K562 (cell line): ENCODE measurements around the gene INHBC. TPM values are rescaled to one million over a fixed set of nuclear protein-coding genes. Genes with fewer than 3 reads are reported as not detected.

ENCODE experiments used
- GTF2A2 ChIP-seq: IDR thresholded peaks from 2 replicates; pipeline ENCODE4 v1.6.1; 2016; ENCODE audit warnings: mild to moderate bottlenecking, missing genetic modification characterization, missing compliant biosample characterization
- HNRNPK ChIP-seq: fragments of 200-400 bp; formaldehyde crosslinking; IDR thresholded peaks from one replicate; pipeline ENCODE4 v1.6.1; 2018; ENCODE audit warnings: mild to moderate bottlenecking, low read depth, low read length; ENCODE audit not compliant: poor library complexity, severe bottlenecking
- KLF13 ChIP-seq: fragments of 450-650 bp; IDR thresholded peaks from 2 replicates; pipeline ENCODE4 v1.6.1; 2016; ENCODE audit warnings: missing genetic modification characterization, low read depth, mild to moderate bottlenecking, missing compliant biosample characterization, moderate library complexity, borderline replicate concordance
- LARP7 ChIP-seq: fragments of 450-650 bp; IDR thresholded peaks from 2 replicates; pipeline ENCODE4 v1.6.1; 2016
- NFIC ChIP-seq: fragments of 450-650 bp; IDR thresholded peaks from 2 replicates; pipeline ENCODE4 v1.6.1; 2017; ENCODE audit warnings: mild to moderate bottlenecking, inconsistent platforms
- NFRKB ChIP-seq: fragments of 450-650 bp; IDR thresholded peaks from 2 replicates; pipeline ENCODE4 v1.6.1; 2016; ENCODE audit warnings: low read depth
- PCBP2 ChIP-seq: fragments of 200-400 bp; formaldehyde crosslinking; IDR thresholded peaks from 2 replicates; pipeline ENCODE4 v1.6.1; 2018; ENCODE audit warnings: low read length, low read depth, mild to moderate bottlenecking, moderate library complexity; ENCODE audit not compliant: poor library complexity, severe bottlenecking
- SETDB1 ChIP-seq: IDR thresholded peaks from one replicate; pipeline ENCODE4 v1.6.1; 2012; ENCODE audit warnings: low read length, control low read depth, inconsistent platforms
- SLC30A9 ChIP-seq: fragments of 250-450 bp; sonication (Bioruptor Pico); IDR thresholded peaks from 2 replicates; pipeline ENCODE4 v1.8.0; 2022; ENCODE audit warnings: mild to moderate bottlenecking, moderate library complexity
- SP2 ChIP-seq: IDR thresholded peaks from 2 replicates; pipeline ENCODE4 v1.6.1; 2011; ENCODE audit warnings: mild to moderate bottlenecking, low read depth, low read length, moderate library complexity; ENCODE audit not compliant: poor library complexity, severe bottlenecking; ENCODE audit errors: extremely low read depth
- YY1 ChIP-seq, 3 experiments: IDR thresholded peaks; 2 replicates each; pipeline ENCODE4 v1.6.1; 2011; ENCODE audit warnings: low read length in 2 of 3, mild to moderate bottlenecking in 2 of 3, moderate library complexity in 2 of 3, borderline replicate concordance in 1 of 3, control low read depth in 1 of 3, low read depth in 1 of 3; ENCODE audit not compliant: insufficient read depth in 3 of 3, insufficient replicate concordance in 2 of 3, control insufficient read depth in 1 of 3, insufficient read length in 1 of 3; ENCODE audit errors: extremely low read depth in 1 of 3
- ZNF644 ChIP-seq: fragments of 200-800 bp; sonication (Bioruptor generic); IDR thresholded peaks from 2 replicates; pipeline ENCODE4 v1.6.1; 2016; ENCODE audit warnings: low read depth, missing genetic modification characterization, missing compliant biosample characterization
- ZNF766 ChIP-seq: fragments of 200-800 bp; sonication (Bioruptor generic); conservative IDR thresholded peaks from 2 replicates; pipeline ENCODE4 v1.6.1; 2016; ENCODE audit warnings: missing genetic modification characterization, missing compliant biosample characterization
- ZNF780A ChIP-seq: fragments of 250-450 bp; sonication (Bioruptor Pico); IDR thresholded peaks from 2 replicates; pipeline ENCODE4 v1.5.0; 2021; ENCODE audit warnings: mild to moderate bottlenecking
- polyA plus RNA-seq, 8 experiments: library from polyadenylated mRNA; depleted of rRNA in 4 of 8; stranded (reverse) in 5 of 8; unstranded in 3 of 8; fragments of >200 nt; fragmentation: Nextera tagmentation in 2 of 8; fragmentation: Illumina TruSeq in 1 of 8; extraction: Ambion mirVana in 2 of 8; extraction: Trizol in 1 of 8; gene quantifications; 2 replicates each; pipeline versions ENCODE4 v1.2.1 to v1.2.3, GENCODE V29; 2011 to 2014; ENCODE audit warnings: inconsistent platforms in 1 of 8, missing spikeins in 1 of 8
- total RNA-seq, 7 experiments: library from RNA; depleted of rRNA in 6 of 7; stranded (reverse); fragments of >200 nt in 6 of 7; fragmentation: Illumina TruSeq in 2 of 7; extraction: Trizol in 2 of 7; gene quantifications; 2 replicates each; pipeline versions ENCODE4 v1.2.1 to v1.2.3, GENCODE V29; 2011 to 2021; ENCODE audit warnings: low replicate concordance in 1 of 7
- TF ChIP-seq, protein P1 (sequence below), 2 experiments: fragments of 450-650 bp; IDR thresholded peaks; 2 replicates each; pipeline ENCODE4 v1.6.1; 2018; ENCODE audit warnings: mild to moderate bottlenecking in 2 of 2, low read depth in 1 of 2; ENCODE audit not compliant: partially characterized antibody in 2 of 2
- TF ChIP-seq, protein P2 (sequence below): sonication (generic); formaldehyde crosslinking; IDR thresholded peaks from 2 replicates; pipeline ENCODE4 v1.8.0; 2022; ENCODE audit warnings: missing genetic modification reagents, mild to moderate bottlenecking, borderline replicate concordance
- TF ChIP-seq, protein P3 (sequence below): fragments of 250-450 bp; sonication (Bioruptor Pico); IDR thresholded peaks from 2 replicates; pipeline ENCODE4 v1.9.0; 2021; ENCODE audit warnings: mild to moderate bottlenecking
- TF ChIP-seq, protein P4 (sequence below): fragments of 250-450 bp; sonication (Bioruptor Pico); IDR thresholded peaks from 2 replicates; pipeline ENCODE4 v1.5.0; 2022; ENCODE audit warnings: mild to moderate bottlenecking

INHBC gene
- total and polyA plus RNA-seq, 9 of the 15 experiments (the other 6 are each of a cell fraction or from before 2014, with no cell fraction given) = 0.07 to 0.24 (median 0.15) TPM; not detected in 4

DNA sequence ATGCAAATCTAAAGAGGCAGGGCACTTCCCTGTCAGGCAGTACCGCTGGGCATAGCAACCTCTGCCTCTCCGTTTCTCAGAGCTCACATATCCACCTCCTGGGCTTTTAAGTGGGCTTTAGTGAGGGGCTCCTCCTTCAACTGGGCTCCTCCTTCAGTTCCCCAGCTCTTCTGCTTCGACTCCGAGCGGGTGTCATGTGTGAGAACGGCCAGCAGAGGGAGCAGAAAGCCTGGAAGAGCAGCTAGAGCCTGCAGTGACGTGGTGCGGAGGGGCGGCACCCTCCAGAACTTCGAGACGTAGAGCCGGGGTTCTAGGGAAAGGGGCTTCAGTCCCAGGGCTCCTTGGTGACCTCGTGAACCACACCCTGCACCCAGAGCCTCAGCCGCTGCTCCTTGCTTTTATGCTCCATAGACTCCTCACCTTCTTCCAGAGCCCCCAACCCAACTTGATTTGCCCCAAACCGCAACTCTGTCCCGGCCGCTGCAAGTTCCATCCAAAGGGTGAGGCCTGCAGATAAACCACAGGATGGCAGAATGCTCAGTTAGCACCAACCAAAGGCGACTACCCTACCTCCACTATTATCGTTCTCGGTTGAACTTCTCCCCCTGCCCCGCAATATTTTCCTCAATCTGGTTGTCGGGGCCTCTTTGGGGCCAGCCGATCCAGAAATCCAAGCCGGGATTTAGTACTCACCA, 24.6 kb downstream of the INHBC start (continued):
- TF ChIP-seq, protein P1, sequence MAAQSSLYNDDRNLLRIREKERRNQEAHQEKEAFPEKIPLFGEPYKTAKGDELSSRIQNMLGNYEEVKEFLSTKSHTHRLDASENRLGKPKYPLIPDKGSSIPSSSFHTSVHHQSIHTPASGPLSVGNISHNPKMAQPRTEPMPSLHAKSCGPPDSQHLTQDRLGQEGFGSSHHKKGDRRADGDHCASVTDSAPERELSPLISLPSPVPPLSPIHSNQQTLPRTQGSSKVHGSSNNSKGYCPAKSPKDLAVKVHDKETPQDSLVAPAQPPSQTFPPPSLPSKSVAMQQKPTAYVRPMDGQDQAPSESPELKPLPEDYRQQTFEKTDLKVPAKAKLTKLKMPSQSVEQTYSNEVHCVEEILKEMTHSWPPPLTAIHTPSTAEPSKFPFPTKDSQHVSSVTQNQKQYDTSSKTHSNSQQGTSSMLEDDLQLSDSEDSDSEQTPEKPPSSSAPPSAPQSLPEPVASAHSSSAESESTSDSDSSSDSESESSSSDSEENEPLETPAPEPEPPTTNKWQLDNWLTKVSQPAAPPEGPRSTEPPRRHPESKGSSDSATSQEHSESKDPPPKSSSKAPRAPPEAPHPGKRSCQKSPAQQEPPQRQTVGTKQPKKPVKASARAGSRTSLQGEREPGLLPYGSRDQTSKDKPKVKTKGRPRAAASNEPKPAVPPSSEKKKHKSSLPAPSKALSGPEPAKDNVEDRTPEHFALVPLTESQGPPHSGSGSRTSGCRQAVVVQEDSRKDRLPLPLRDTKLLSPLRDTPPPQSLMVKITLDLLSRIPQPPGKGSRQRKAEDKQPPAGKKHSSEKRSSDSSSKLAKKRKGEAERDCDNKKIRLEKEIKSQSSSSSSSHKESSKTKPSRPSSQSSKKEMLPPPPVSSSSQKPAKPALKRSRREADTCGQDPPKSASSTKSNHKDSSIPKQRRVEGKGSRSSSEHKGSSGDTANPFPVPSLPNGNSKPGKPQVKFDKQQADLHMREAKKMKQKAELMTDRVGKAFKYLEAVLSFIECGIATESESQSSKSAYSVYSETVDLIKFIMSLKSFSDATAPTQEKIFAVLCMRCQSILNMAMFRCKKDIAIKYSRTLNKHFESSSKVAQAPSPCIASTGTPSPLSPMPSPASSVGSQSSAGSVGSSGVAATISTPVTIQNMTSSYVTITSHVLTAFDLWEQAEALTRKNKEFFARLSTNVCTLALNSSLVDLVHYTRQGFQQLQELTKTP (IDR thresholded peaks at IDR 0.05; ENCODE audit: low read depth in 1 of 2, partially characterized antibody in 2 of 2) = peak; percentile 3 to 68
- TF ChIP-seq, protein P2, sequence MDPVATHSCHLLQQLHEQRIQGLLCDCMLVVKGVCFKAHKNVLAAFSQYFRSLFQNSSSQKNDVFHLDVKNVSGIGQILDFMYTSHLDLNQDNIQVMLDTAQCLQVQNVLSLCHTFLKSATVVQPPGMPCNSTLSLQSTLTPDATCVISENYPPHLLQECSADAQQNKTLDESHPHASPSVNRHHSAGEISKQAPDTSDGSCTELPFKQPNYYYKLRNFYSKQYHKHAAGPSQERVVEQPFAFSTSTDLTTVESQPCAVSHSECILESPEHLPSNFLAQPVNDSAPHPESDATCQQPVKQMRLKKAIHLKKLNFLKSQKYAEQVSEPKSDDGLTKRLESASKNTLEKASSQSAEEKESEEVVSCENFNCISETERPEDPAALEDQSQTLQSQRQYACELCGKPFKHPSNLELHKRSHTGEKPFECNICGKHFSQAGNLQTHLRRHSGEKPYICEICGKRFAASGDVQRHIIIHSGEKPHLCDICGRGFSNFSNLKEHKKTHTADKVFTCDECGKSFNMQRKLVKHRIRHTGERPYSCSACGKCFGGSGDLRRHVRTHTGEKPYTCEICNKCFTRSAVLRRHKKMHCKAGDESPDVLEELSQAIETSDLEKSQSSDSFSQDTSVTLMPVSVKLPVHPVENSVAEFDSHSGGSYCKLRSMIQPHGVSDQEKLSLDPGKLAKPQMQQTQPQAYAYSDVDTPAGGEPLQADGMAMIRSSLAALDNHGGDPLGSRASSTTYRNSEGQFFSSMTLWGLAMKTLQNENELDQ = no peak
- no peak for TF ChIP-seq ZNF644 (tag)
- TF ChIP-seq YY1 (IDR thresholded peaks at IDR 0.05; ENCODE audit: borderline replicate concordance in 1 of 3, control insufficient read depth in 1 of 3, extremely low read depth in 1 of 3, insufficient read depth in 3 of 3, insufficient read length in 1 of 3, insufficient replicate concordance in 2 of 3, low read depth in 1 of 3, low read length in 2 of 3) = no peak
- TF ChIP-seq HNRNPK = no peak
- TF ChIP-seq GTF2A2 = no peak
- TF ChIP-seq, protein P3, sequence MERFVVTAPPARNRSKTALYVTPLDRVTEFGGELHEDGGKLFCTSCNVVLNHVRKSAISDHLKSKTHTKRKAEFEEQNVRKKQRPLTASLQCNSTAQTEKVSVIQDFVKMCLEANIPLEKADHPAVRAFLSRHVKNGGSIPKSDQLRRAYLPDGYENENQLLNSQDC = no peak
- peak; percentile 33; the same call in 1 of the 2 replicates for TF ChIP-seq NFIC
- TF ChIP-seq LARP7 = no peak
- no peak for TF ChIP-seq SP2
- TF ChIP-seq ZNF766 (CRISPR knock-in tag) = no peak; the same call in 1 of the 2 replicates
- TF ChIP-seq SETDB1 = no peak
- TF ChIP-seq, protein P4, sequence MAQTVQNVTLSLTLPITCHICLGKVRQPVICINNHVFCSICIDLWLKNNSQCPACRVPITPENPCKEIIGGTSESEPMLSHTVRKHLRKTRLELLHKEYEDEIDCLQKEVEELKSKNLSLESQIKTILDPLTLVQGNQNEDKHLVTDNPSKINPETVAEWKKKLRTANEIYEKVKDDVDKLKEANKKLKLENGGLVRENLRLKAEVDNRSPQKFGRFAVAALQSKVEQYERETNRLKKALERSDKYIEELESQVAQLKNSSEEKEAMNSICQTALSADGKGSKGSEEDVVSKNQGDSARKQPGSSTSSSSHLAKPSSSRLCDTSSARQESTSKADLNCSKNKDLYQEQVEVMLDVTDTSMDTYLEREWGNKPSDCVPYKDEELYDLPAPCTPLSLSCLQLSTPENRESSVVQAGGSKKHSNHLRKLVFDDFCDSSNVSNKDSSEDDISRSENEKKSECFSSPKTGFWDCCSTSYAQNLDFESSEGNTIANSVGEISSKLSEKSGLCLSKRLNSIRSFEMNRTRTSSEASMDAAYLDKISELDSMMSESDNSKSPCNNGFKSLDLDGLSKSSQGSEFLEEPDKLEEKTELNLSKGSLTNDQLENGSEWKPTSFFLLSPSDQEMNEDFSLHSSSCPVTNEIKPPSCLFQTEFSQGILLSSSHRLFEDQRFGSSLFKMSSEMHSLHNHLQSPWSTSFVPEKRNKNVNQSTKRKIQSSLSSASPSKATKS (CRISPR knock-in tag) = no peak
- no peak for TF ChIP-seq NFRKB
- no peak for TF ChIP-seq SLC30A9 (CRISPR knock-in tag)
- TF ChIP-seq ZNF780A (CRISPR knock-in tag) = no peak
- TF ChIP-seq KLF13 = peak; percentile 63; the same call in 1 of the 2 replicates
- TF ChIP-seq PCBP2 = no peak
